Measurements from ENCODE around the gene ZDHHC23.

The ZDHHC23 gene, protein sequence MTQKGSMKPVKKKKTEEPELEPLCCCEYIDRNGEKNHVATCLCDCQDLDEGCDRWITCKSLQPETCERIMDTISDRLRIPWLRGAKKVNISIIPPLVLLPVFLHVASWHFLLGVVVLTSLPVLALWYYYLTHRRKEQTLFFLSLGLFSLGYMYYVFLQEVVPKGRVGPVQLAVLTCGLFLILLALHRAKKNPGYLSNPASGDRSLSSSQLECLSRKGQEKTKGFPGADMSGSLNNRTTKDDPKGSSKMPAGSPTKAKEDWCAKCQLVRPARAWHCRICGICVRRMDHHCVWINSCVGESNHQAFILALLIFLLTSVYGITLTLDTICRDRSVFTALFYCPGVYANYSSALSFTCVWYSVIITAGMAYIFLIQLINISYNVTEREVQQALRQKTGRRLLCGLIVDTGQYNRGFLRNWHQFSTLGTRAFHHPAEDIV

DNA sequence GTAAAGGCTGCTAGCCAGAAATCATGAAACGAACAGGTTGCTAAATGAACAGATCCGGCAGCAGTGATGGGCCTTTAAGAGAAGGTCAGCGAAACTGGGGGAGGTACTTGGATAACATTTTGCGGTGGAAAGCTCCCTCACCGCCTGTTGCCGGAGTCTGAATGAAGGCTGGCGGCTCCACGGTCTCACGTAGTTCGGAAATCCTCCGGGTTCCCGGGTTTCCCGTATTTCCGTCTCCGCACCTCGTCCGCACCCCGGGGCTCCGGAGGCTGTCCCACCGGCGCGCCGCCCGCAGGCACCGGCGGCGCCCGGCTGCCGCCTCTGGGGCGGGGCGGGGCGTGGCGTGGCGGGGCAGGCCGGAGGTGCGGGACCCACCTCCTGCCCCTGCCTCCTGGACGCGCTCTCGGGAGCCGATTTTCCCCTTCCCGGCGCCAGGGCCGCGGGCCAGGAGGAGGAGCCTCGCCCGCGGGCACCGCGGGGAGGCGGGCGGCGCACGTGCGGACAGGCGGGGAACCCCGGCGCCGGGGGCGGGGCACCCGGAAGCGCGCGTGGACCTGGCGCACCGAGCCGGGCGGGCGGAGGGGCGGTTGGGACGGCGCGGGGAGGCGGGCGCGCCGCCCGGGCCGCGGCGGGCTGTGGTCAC is at the start of gene ZDHHC23:
TSS of gene ZDHHC23 (plus strand) at position 642 of the 643 bp plus-strand sequence. CDS start 790 bp downstream, outside the sequence.
- DNase-seq: peak; percentile 28

DNA sequence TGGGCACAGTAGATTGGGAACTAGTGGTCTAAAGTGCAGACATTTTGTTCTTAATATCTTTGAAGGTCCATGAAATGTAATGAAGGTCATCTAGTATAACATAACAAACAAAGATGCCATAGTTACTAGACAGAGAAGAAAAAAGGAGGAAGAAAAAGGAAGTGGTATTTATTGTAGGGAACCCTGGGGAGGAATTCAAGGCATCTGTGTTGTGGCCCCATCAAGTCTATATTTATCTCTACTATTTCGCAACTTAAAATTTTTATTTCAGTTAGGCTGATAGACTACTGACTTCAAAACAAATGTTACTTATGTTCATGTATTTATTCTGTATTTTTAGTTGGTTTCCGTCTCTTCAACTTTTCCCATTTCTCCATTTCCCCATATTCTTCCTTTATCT is 48.9 kb upstream of the ZDHHC23 start:
- DNase-seq: no peak

DNA sequence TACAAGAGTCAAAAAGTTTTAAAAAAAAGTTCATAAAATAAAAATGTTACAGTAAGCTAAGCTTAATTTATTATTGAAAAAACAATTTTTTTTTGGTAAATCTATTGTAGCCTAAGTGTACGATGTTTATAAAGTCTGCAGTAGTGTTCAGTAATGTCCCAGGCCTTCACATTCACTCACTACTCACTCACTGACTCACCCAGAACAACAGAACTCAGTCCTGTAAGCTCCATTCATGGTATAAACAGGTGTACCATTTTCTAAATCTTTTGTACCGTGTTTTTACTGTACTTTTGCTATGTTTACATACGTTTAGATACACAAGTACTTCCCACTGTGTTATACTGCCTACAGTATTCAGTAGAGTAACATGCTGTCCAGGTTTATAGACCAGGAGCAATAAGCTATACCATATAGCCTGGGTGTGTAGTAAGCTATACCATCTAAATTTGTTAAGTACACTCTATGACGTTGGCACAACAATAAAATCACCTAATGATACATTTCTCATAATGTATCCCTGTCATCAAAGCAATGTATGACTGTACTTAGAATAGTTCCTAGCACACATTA is 41.2 kb upstream of the ZDHHC23 start:
- DNase-seq: no peak

DNA sequence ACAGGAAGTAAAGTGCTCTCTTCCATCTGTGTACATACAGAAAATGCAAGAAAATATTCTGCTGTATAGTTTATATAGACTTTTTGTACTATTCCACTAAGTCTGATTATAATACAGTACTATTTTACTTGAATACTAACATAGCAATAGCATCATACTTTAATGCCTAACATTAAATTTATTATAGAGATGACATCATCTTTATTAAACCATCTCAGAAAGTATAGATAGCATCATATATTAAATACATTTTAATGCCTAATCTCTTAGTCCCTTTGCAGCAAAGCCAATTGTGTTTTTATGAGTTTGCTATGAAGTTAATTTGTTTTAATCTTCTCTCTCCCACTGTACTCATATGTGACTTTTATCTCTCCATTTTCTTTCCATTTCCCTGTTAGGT is 39.7 kb upstream of the ZDHHC23 start:
- no peak for DNase-seq

DNA sequence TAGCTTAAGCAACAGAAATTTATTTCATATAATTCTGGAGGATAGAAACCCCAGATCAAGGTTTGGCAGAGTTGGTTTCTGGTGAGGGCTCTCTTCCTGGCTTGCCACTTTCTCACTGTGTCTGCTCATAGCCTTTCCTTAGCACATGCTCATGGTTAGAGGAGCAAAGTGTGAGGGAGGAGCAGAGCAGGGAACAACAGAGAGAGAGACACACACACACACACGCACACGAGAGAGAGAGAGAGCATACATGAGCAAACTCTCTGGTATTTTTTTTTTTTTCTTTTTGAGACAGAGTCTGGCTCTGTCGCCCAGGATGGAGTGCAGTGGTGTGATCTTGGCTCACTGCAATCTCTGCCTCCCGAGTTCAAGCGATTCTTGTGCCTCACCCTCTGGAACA is 36.8 kb upstream of the ZDHHC23 start:
- no peak for DNase-seq

DNA sequence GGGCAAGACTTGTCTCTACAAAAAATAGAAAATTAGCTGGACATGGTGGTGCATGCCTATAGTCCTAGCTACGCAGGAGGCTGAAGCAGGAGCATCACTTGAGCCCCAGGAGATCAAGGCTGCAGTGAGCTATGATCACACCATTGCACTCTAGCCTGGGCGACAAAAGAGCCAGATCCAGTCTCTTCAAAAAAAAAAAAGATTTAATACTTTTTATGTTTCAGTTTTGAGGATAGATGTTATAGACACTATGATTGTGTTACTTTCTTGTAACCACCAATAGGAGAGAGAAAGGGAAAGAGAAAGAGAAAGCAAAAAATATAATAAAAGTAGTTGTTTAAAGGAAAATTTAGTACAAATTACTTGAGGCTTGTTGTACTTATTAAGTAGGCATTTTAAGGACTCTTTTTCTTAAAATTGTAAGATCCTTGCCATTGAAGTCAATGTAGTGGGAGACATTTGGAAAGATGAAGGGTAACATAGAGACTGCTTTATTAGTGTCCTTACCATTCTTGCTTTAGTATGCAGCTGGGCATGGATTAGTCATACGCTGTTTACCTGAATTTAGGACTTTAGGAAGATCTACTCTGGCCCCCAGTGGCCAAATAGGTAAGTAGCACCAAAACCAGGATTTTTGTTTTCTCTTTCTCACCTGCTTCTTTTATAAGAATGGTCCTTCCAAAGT is 35.1 kb upstream of the ZDHHC23 start:
- DNase-seq: peak; percentile 12

DNA sequence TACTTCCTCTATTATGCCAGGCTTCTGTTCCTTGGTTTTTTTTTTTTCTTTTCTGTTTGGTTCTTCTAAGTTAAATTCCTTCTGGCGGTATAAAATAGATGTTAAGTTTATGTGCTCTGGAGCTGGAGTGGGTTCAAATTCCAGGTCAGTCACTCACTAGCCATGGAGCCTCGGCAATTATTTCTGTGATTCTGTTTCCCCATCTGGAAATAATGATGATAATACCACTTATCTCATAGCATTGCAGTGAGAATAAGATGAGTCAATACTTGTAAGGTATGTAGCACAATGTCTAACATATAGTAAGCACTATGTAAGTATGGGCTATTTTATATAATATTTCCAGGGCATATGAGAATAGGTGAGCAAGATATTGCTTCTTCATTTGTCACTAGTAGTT is 33.2 kb upstream of the ZDHHC23 start:
- no peak for DNase-seq

DNA sequence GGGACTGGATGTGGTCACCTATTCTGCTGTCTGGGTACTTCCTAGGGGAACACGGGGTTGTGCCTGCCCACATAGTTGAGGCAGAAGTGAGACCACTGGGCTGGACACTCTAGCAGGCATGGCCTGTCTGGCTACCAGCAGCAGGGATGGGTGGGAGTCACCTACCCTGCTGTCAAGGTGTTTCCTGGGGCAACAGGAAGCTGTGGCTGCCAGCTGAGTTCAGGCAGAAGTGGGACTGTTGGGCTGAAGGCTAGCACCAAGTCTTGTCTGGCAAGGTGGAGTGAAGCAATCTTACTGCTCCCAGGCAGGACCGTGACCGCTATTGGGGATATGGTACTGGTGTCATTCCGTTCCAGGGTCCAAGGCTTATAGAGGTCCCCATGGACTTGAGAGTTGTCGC is 20.3 kb upstream of the ZDHHC23 start:
- DNase-seq: no peak

DNA sequence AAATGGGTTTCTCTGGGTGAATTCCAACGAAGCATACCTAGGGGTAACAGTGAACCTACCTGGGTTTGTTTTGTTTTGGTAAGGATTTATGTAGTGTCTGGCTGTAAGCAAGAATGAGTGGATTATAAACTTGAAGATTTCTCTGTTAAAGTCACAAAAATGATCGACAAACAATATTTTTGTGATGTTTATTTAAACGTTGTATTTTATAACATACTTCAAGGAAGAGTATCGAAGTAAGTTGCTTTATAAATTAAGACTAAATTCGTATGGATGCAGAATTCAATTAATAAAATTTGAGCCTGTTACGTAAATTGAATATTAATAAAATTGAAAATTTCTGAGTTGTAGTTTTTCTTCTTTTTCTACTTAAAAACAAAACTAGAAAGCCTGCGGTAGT is 982 bp upstream of the ZDHHC23 start:
- DNase-seq: no peak

DNA sequence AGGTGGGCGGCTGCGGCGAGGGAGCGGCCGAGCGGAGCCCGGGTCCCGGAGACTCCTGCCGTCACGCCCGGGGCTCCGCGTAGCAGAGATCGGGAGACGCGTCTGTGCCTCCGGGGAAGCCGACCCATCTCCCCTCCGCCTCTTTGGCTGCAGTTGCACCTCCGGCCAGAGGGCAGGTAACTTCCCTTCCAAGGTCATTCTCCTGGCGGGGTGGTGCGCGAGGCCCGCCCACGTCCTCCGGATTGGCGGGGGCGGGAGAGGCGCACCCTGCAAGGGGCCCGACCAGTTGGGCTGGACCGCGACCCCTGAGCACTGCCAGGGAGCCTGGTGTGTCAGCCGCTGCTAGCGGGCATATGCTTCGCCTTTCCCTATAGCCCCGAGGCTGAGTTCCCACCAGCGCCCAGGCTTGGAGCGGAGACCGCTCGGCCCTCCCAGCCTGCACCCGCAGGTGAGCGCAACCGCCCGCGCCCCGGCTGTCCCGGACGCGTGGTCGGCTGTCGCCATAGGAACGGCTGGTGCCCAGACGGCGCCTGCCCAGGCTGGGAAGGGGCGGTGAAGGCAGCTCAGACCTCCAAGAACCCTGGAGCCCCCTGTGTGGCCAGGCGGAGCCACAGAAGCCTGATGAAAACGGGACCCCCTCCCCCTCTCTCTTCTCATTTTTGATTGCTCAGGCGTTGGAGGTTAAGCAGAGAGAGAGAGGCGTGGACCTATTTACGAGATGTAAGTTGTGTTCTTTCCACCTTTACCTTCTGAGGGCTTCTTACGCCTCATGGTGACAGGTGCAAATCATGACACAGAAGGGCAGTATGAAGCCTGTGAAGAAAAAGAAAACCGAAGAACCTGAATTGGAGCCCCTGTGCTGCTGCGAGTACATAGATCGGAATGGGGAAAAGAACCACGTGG is 453 bp downstream of the ZDHHC23 start:
- peak; percentile 9 for DNase-seq

DNA sequence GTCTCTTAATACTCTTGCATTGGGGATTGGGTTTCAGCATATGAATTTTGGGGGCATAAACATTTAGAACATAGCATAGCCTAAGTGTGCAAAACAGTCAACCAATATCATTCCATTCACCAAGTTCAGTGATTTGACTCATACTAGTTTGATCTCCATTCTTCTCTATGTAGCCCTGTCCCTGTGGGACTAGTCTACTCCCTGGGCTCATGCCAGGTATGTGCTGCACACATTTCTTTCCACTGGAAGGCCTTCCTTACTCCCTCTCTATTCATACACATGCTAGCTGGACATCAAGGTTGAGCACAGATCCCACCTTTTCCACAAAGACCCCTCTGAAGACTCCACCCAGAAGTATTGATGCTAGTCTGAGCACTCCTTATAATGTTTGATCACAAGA is 5.1 kb downstream of the ZDHHC23 start:
- DNase-seq: no peak

DNA sequence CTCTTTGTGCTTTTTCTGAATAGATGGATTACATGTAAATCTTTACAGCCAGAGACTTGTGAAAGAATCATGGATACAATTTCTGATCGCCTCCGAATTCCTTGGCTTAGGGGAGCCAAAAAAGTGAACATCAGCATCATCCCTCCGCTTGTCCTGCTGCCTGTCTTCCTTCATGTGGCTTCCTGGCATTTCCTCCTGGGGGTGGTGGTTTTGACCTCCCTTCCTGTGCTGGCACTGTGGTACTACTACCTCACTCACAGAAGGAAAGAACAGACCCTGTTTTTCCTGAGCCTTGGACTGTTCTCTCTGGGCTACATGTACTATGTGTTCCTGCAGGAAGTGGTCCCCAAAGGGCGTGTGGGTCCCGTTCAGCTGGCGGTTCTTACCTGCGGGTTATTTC is 5.9 kb downstream of the ZDHHC23 start:
- DNase-seq: no peak

DNA sequence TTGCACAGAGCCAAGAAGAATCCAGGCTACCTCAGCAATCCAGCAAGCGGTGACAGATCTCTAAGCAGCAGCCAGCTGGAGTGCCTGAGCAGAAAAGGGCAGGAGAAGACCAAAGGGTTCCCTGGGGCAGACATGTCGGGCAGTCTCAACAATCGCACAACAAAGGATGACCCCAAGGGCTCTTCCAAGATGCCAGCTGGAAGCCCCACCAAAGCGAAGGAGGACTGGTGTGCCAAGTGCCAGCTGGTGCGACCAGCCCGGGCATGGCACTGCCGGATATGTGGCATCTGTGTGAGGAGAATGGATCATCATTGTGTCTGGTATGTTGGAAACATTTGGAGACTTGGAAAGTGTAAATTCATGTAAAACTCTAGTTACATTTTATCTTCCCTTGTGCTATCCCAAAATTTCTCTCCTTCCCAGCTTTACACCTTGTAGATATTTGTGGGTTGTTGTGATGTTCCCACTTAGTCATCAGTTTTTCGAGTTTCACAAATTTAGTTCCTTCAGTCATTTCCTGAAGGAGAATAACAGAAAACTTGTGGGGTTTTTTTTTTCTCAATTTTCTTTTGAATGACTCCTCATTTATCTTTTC is 6.4 kb downstream of the ZDHHC23 start:
- no peak for DNase-seq

DNA sequence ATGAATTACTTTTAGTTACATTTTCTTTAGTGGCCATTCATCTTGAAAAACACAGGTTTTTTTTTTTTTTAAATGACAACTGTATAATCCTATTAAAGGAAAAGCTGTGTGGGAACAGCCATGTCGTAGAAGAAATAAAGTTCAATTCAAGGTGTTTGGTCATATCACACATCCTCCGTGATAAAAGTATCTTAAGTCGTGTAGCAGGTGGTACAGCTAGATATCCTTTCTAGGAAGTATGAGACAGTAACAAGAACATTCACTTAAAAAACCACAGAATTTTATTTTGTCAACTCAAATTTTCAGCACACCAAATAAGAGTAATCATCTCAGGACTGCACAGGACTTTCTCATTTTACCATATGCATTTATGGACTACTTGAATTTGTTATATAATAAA is 16.1 kb downstream of the ZDHHC23 start:
- no peak for DNase-seq

DNA sequence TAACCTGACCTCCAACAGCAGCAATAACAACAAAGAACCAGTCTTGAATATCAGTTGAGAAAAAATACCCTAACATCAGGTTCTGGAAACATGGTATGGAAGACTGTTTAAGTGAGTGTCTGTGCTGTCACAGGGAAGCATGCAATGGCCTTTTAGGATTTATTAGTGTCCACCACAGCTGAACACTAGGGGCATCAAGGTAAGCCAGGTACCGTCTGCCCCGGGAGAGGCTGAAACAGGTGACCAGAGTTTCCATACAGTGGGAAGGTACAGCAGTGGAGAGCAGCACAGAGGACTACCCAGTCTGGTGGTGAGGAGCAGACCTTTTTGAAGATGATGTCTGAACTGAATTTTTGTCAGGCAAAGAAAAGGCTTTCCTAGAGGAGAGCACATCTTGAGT is 18.4 kb downstream of the ZDHHC23 start:
- DNase-seq: no peak

DNA sequence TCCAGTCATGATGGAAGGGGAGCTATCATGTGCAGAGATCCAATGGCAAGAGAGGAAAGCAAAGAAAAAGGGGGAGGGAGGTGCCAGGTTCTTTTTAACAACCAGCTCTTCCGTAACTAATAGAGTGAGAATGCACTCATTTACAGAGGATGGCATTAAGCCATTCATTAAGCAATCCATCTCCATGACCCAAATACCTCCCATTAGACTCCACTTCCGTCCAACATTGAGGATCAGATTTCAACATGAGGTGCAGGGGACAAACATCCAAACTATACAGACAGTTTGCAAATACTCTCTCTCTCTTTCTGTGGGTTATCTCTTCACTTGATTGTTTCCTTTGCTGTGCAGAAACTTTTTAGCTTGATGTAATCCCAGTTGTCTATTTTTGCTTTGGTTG is 21.2 kb downstream of the ZDHHC23 start:
- DNase-seq: no peak

DNA sequence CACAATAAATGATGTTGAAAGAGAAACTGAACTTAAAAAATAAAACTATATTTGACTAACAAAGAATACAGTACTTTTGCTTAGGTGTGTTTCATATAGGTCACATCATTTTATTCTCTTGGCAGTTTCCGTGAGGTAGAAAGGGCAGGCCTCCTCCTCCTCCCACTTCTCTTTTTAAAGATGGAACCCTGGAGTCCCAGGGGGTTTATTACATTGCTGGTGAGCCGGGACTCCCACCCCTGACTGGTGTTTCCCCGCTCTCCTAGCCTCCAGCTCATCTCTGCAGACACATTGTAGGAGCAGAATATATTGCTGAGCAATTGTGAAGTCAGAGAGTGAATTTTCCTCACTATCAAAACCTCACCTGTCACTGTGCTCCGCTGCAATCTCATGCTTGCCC is 30.0 kb downstream of the ZDHHC23 start:
- DNase-seq: no peak

DNA sequence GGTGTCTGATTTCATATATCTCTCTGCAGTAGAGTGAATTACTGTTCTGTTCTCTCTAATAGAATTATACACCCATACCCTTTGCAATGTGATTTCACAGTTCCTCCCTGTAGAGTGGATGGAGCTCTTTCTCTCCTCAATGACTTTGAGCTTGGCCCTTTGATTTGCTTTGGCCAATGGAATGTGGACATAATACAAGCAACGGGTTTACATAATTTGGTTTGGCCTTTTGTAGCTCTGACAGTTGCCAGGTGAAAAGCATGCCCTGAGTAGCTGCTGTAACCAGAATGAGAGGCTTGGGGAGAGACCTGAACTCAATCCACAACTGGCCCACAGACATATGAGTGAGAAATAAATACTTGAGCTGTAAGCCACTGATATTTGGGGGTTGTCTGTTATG is 32.1 kb downstream of the ZDHHC23 start:
- DNase-seq: no peak

DNA sequence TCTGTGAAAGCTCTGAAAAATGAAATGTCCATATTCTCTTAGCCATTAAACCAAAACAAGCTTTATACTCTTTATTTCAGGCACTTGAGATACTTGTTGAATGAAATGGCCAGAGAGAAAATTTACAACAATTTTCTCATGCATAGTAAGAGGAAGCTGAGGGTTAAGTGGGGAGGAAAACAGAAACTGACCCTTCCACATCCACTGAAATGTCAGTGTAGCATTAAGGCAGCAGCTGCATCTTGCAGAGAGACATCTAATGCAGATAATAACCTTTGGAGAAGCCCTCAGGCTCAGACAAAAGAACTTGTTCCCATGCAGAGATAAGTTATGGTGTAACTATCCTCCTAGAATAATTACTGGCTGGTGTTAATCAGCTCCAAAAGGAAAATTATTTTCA is 34.0 kb downstream of the ZDHHC23 start:
- no peak for DNase-seq

DNA sequence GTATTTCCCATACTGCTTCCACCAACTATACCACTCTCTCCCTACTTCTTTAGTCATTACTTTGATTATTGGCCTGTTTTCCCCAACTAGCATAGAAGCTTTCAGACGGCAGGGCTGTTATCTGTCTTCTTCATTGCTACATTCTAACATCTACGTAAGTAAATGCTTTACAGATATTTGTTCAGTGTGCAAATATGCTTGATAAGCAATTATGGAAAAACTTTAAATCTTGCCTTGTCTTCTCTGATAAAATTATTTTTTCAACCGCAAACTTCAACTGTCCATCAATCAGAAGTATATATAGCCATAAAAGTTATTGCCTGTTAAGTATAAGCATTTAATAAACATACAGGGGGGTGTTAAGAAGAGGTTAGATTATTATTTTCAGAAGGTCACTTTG is 35.7 kb downstream of the ZDHHC23 start:
- DNase-seq: no peak

DNA sequence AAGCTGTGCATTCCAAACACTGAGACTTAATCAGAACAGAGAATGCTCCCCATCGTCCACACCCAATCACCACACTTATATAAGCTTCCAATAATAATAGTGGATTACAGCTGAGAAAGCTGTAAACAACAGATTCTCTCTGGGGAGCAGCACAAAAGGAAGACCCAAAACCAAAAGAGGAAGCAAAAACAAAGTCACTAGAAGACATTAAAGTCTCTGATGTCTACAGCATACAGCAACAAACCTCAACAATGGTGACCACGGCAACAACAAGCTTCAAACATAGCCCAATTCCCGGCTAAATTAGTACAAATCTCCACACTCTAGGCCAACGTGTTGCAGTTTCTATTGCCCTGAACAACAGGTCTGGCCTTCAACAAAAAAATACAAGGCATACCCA is 37.7 kb downstream of the ZDHHC23 start:
- no peak for DNase-seq

DNA sequence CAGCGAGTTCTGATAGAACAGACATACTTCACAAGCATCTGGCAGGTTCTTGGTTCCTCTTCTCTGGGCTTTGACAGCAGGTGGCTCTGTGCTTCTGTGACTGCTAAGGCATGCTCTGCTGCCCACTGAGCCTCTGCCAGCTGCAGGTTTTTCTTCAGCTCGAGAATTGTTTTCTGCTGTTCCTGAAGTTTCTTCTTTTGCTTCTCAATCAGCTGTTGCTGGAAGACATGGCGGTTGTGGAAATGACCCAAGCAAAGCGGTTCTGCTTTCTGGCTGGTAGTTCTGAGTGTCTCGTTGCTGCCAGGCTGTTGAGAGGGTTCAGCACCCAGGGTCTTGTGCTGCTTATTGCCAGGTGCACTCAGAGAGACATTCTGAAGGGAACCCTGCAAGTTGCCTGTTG is 57.7 kb downstream of the ZDHHC23 start:
- DNase-seq: no peak
